PC-3 (cell line): ENCODE measurements around the gene TWSG1. TPM values are rescaled to one million over a fixed set of nuclear protein-coding genes. Genes with fewer than 3 reads are reported as not detected.

Source experiments
- ATAC-seq: fragments of 200-7000 bp; cut with Tn5 transposase; 2 replicates; pipeline ENCODE4 v1.9.1; 2020; ENCODE audit warnings: mild to moderate bottlenecking, moderate library complexity
- BruUV-seq: library from RNA; stranded (reverse); fragments of 400-500 nt; replicated peaks from 2 replicates; lab custom pipeline; 2021; lab: Mats Ljungman, UMichigan
- CTCF ChIA-PET: fragments of 300-600 bp; sonication (Branson Sonifier 250); formaldehyde crosslinking; loops from one replicate; lab custom pipeline; 2022; ENCODE audit warnings: antibody characterized with exemption; lab: Charles Lee
- POLR2A ChIA-PET: fragments of 300-600 bp; sonication (Branson Sonifier 250); formaldehyde crosslinking; loops from one replicate; lab custom pipeline; 2022; ENCODE audit warnings: antibody characterized with exemption; ENCODE audit not compliant: unreplicated experiment; lab: Charles Lee
- DNase-seq: peaks from one replicate; pipeline ENCODE4 v3.0.0-alpha.2; 2015
- H2AFZ ChIP-seq: fragments of 300-600 bp; sonication (generic); 2 replicates; pipeline ENCODE4 v1.6.0; 2016; ENCODE audit warnings: antibody characterized with exemption, low read length
- H3F3A ChIP-seq: fragments of 300-600 bp; sonication (generic); one replicate; pipeline ENCODE4 v1.6.0; 2017; ENCODE audit warnings: antibody characterized with exemption, low read length, control low read depth, mild to moderate bottlenecking; ENCODE audit not compliant: unreplicated experiment
- H3K27ac ChIP-seq: fragments of 300-600 bp; sonication (generic); 2 replicates; pipeline ENCODE4 v1.5.1; 2016; ENCODE audit warnings: mild to moderate bottlenecking, low read length
- H3K27me3 ChIP-seq: fragments of 300-600 bp; sonication (generic); 2 replicates; pipeline ENCODE4 v1.6.1; 2016; ENCODE audit warnings: low read length, mixed read lengths
- H3K36me3 ChIP-seq: fragments of 300-600 bp; sonication (generic); 2 replicates; pipeline ENCODE4 v1.6.1; 2016; ENCODE audit warnings: low read depth, mixed run types, low read length, mixed read lengths
- H3K4me1 ChIP-seq: fragments of 300-600 bp; sonication (generic); 2 replicates; pipeline ENCODE4 v1.5.1; 2016; ENCODE audit warnings: low read length; ENCODE audit not compliant: insufficient read depth
- H3K4me2 ChIP-seq: fragments of 300-600 bp; sonication (generic); 2 replicates; pipeline ENCODE4 v1.6.0; 2016; ENCODE audit warnings: low read length
- H3K4me3 ChIP-seq: fragments of 300-600 bp; sonication (generic); 2 replicates; pipeline ENCODE4 v1.5.1; 2016; ENCODE audit warnings: mild to moderate bottlenecking, low read length, mixed read lengths
- H3K79me2 ChIP-seq: fragments of 300-600 bp; sonication (generic); 2 replicates; pipeline ENCODE4 v1.6.1; 2017; ENCODE audit warnings: low read length, mixed read lengths
- H3K9ac ChIP-seq: fragments of 300-600 bp; sonication (generic); 2 replicates; pipeline ENCODE4 v1.6.0; 2016; ENCODE audit warnings: mild to moderate bottlenecking, low read length
- H3K9me2 ChIP-seq: fragments of 300-600 bp; sonication (generic); replicated peaks from 2 replicates; pipeline ENCODE4 v1.6.1; 2016; ENCODE audit warnings: mixed run types, low read length, mixed read lengths
- H3K9me3 ChIP-seq: fragments of 300-600 bp; sonication (generic); 2 replicates; pipeline ENCODE4 v1.6.1; 2016; ENCODE audit warnings: low read length, mixed read lengths
- H4K20me1 ChIP-seq: fragments of 300-600 bp; sonication (generic); 2 replicates; pipeline ENCODE4 v1.6.1; 2016; ENCODE audit warnings: low read length, mixed read lengths
- EZH2 ChIP-seq: fragments of 300-600 bp; sonication (generic); IDR thresholded peaks from one replicate; pipeline ENCODE4 v1.6.1; 2017; ENCODE audit warnings: antibody characterized with exemption, mild to moderate bottlenecking, low read length; ENCODE audit not compliant: unreplicated experiment
- EZH2phosphoT487 ChIP-seq: fragments of 300-600 bp; sonication (generic); IDR thresholded peaks from 2 replicates; pipeline ENCODE4 v1.6.1; 2018; ENCODE audit warnings: mild to moderate bottlenecking, antibody characterized with exemption, low read length, borderline replicate concordance
- intact Hi-C: fragments of 100-400 bp; cut with micrococcal nuclease; formaldehyde crosslinking; loops from 2 replicates; pipeline ENCODE4 v1.9.0; 2023
- total RNA-seq: library from RNA; depleted of rRNA; stranded (reverse); fragments of >200 nt; gene quantifications from 2 replicates; pipeline ENCODE4 v1.2.3, GENCODE V29; 2014
- TF ChIP-seq, protein P1 (sequence below): fragments of 300-600 bp; sonication (generic); conservative IDR thresholded peaks from 2 replicates; pipeline ENCODE4 v1.5.1; 2017; ENCODE audit warnings: antibody characterized with exemption, low read depth, mild to moderate bottlenecking, low read length

The TWSG1 gene
- total RNA-seq, 1 experiment from 2014 or later, result 32.8 TPM

- TF ChIP-seq EZH2 (no peak), EZH2phosphoT487 (no peak)
- TF ChIP-seq, protein P1, sequence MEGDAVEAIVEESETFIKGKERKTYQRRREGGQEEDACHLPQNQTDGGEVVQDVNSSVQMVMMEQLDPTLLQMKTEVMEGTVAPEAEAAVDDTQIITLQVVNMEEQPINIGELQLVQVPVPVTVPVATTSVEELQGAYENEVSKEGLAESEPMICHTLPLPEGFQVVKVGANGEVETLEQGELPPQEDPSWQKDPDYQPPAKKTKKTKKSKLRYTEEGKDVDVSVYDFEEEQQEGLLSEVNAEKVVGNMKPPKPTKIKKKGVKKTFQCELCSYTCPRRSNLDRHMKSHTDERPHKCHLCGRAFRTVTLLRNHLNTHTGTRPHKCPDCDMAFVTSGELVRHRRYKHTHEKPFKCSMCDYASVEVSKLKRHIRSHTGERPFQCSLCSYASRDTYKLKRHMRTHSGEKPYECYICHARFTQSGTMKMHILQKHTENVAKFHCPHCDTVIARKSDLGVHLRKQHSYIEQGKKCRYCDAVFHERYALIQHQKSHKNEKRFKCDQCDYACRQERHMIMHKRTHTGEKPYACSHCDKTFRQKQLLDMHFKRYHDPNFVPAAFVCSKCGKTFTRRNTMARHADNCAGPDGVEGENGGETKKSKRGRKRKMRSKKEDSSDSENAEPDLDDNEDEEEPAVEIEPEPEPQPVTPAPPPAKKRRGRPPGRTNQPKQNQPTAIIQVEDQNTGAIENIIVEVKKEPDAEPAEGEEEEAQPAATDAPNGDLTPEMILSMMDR, result no peak
- no peaks in the 10 kb centered on the region for H3K79me2 ChIP-seq
- no peak overlapping the region for H3K4me2 ChIP-seq
- no peaks in the 10 kb centered on the region for H3K9me3 ChIP-seq
- H2AFZ ChIP-seq, result no peak overlapping the region
- H3F3A ChIP-seq, result no peaks in the 10 kb centered on the region
- H3K27me3 ChIP-seq, result no peaks in the 10 kb centered on the region
- no peak overlapping the region for H3K27ac ChIP-seq
- ChIA-PET CTCF (no interaction called here), POLR2A (interaction anchor here (0.6 kb wide), 1 partner anchor 230 kb away, joined by 7 read pairs; no protein-coding TSS in a partner anchor)
- H3K9me2 ChIP-seq, result no peaks in the 10 kb centered on the region
- H3K4me1 ChIP-seq, result no peaks in the 10 kb centered on the region
- intact Hi-C loops, result no loop called here
- DNase-seq, result no peak
- H3K4me3 ChIP-seq, result no peak overlapping the region
- BruUV-seq, result no TSS peak
- no peaks in the 10 kb centered on the region for H3K36me3 ChIP-seq
- H3K9ac ChIP-seq, result no peak overlapping the region
- no peak for ATAC-seq
- no peaks in the 10 kb centered on the region for H4K20me1 ChIP-seq
These were observed 99.6 kb downstream of the TWSG1 start for GRCh38 chr18:9434122-9434701.

DNA sequence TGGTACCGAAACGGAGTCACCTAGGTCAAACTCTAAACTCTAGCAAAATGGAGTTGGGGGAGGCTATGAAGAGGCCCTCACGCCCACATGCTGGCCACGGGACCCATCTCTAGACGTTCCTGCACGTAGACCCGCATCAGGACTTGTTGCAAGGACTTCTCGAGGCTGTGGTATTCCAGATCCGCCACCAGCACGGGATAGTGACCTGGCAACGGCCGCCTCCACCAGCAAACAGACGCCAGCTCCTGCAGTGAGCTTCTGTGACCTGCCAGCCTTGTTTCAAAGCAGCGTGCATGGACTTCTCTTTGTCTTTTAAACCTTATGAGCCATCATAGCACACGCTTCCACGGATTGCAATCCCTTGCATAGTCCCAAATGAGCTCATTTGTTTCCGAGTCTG, 100.5 kb downstream of the TWSG1 start:
- H3K4me3 ChIP-seq, result no peak overlapping the region

More for the DNA sequence above, 100.5 kb downstream of the TWSG1 start:
- Histone ChIP-seq H3K9me2 (no peaks in the 10 kb centered on the region), H3K4me1 (no peaks in the 10 kb centered on the region), H2AFZ (no peak overlapping the region), H3K9ac (no peak overlapping the region), H3K27ac (no peak overlapping the region), H3K36me3 (no peaks in the 10 kb centered on the region), H3K79me2 (no peaks in the 10 kb centered on the region), H4K20me1 (no peaks in the 10 kb centered on the region), H3K4me2 (no peak overlapping the region), H3K27me3 (no peaks in the 10 kb centered on the region), H3F3A (no peaks in the 10 kb centered on the region), H3K9me3 (no peaks in the 10 kb centered on the region)
- TF ChIP-seq EZH2, result no peak
- no peak for TF ChIP-seq EZH2phosphoT487
- TF ChIP-seq, protein P1, result no peak
- DNase-seq (no peak), ATAC-seq (no peak)
- intact Hi-C loops, result no loop called here
- CTCF ChIA-PET, result no interaction called here
- BruUV-seq, result no TSS peak
- POLR2A ChIA-PET, result no interaction called here
